Activated CD8-positive, alpha-beta memory T cell treated with anti-CD3 and anti-CD28 coated beads, Interleukin-2, amount 50 U/mL, for 24 hours (primary cell): ENCODE measurements around the gene RAC3.

Experiments
- DNase-seq: peaks from one replicate; pipeline ENCODE4 v3.0.0-alpha.2; 2020; ENCODE audit errors: extremely low read depth

RAC3 gene

GRCh38 chr17:82012640-82013295 is 18.7 kb upstream of the RAC3 start:
- no peak for DNase-seq

DNA sequence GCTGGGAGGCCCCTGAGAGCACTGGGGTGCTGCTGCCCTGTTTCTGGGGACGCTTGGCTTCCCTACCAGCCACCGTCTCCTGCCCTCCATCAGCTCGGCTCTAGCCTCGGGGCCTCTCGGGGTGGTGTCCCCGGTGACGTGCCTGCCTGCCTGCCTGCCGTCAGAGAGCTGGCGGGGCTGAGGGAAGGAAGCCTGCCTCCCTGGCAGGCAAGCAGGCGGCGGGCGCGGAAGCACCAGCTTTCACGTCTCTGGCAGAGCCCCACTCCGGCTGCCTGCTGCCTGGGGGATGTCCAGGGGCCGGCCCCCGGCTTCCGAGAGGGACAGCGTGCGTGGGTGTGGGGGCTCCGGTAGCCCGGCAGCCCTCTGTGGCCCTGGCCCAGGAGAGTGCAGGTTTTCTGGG is 18.1 kb upstream of the RAC3 start:
- no peak for DNase-seq

- no peak for DNase-seq
Observed at GRCh38 chr17:82013772-82014321, 17.6 kb upstream of the RAC3 start.

GRCh38 chr17:82014432-82014831 is 17.0 kb upstream of the RAC3 start:
- no peak for DNase-seq

DNA sequence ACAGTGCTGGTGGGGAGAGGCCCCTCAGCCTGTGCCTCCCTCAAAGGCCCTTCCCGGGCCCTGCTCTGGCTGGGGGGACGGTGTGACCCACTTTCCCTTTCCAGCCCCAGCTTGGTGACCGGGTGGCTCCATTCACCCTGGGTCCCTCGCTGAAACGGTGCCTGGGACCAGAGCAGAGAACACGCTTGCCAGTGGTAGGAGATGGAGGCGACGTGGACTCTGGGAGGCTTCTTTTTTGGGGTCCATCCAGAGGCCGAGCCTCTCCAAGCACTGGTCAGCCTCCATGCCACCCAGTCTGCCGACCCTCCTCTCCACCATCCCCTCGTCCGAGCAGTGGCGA is 16.5 kb upstream of the RAC3 start:
- DNase-seq = no peak

GRCh38 chr17:82015311-82015971 is 16.0 kb upstream of the RAC3 start:
- DNase-seq = no peak

DNA sequence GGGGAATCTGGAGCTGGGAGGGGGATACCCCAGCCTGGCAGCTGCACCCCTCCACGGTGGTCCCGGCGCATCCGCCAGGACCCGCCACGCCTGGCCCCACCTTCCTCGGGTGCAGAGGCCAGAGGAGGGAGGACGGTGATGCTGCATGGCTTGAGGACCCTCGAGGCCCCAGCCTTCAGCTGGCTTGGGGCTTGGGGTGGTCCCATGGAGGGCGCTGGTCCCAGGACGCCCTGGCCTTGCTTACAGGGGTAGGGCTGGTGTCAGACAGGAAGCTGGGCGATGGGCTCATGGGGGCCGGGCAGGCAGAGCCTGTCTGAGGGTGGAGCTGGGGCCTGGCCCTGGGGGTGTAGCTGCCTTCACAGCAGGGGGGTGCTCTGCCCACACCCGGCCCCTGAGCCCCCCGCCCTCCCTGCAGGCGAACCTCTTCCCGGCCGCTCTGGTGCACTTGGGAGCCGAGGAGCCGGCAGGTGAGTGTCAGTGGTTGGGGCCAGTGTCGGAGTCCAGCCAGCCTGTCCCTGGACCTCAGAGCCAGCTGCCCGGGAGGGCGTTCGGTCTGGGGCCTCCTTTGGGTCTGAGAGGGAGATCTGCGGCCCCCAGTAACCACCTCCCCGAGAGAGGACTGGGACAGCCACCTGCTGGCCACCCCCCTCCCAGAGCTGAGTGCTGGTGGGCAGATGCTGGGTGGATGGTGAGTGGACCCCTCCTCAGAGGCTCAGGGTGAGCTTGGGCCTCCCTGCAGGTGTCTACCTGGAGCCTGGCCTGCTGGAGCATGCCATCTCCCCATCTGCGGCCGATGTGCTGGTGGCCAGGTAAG is 15.2 kb upstream of the RAC3 start:
- DNase-seq = no peak

GRCh38 chr17:82016875-82017459 is 14.5 kb upstream of the RAC3 start:
- DNase-seq = no peak

DNA sequence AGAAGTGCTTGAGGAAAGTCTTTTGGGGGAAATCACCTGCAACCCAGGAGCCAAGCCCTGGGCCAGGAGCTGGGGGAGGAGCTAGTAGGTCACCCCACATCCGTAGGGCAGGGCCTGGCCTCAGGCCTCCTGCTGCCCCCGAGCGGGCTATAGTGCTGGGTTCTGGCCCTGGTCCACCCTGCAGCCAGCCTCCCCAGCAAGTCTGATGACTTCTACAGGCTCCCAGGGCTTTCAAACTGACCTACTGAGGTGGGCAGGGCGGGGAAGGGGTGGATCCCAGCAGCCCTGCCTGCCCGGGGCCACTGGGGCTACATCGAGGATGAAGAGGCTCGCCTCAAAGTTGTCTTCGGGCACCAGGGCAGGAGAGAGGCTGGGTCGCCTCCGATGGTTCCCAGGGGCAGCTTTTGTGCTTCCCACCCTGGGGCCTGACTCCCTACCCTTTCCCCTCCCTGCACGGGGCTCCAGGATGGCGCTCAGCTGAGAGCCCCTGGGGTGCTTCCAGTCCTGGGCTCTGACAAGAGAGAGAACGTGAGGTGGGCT is 13.8 kb upstream of the RAC3 start:
- DNase-seq = no peak

DNA sequence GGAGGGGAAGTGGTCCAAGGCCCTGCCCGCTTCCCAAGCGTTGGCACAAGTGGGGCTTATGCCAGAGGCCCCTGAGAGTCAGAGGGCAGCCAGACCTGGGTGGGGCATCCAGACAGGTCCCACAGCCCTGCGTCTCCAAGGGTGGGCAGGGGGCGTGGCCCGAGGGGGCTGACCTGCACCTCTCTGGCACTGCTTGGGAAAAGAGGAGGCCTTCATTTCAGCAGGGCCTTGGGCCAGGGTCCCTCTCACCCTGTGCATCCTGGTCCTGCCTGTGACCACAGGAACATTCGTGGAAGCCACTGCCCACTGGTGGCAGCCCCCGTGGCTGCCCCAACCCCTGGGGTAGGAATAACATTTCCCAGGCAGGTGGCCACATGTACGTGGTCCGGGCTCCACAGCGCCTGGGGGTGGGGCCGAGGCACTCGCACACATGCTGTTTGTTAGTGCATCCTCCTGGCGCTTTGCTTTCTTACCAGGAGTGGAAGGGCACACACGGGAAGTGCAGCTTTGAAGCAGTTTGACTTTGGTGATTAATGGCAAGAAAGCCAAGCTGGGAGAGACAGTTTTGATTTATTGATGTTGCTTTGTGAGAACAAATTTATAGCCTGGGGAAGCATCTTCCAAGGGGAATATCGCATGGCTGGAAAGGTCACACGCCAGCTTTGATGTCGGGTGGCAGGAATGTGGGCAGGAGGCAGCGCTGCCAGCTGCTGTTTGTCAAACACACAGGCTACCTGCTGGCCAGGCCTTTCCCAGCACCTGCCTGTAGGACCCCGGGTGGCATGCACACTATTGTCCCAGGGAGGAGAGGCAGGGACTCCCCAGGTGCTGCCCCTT is 13.1 kb upstream of the RAC3 start:
- DNase-seq = no peak

DNA sequence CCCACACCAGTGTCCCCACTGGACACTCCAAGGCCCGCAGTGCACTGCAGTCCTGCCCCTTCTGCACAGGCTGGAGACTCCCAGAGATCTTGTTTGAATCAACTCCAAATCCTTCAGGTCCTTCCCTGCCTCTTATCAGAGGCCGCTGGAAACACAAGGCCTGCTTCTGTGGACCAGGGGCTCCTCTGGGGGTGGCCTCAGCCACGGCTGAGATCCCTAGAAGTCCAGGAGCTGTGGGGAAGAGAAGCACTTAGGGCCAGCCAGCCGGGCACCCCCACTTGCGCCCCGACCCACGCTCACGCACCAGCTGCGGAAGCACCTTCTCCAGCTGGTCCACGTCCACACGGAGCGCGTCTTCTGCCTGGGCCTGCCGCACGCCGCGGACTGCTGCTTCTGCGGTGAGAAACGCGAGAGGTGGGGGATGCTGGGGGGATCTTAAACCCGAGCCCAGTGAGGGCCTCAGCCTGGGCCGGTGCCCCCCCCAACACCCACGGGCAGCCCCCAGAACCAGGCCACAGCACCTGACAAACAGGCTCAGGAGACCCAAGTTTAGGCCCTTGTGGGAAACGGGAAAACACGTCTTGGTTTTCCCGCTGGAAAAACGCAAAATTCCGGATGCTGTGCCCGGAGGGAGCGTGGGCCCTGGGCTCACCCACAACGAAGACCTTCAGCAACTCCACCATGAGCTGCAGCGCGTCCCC is 12.3 kb upstream of the RAC3 start:
- no peak for DNase-seq

GRCh38 chr17:82019690-82020571 is 11.5 kb upstream of the RAC3 start:
- DNase-seq = no peak

GRCh38 chr17:82020572-82021106 is 10.8 kb upstream of the RAC3 start:
- no peak for DNase-seq

DNA sequence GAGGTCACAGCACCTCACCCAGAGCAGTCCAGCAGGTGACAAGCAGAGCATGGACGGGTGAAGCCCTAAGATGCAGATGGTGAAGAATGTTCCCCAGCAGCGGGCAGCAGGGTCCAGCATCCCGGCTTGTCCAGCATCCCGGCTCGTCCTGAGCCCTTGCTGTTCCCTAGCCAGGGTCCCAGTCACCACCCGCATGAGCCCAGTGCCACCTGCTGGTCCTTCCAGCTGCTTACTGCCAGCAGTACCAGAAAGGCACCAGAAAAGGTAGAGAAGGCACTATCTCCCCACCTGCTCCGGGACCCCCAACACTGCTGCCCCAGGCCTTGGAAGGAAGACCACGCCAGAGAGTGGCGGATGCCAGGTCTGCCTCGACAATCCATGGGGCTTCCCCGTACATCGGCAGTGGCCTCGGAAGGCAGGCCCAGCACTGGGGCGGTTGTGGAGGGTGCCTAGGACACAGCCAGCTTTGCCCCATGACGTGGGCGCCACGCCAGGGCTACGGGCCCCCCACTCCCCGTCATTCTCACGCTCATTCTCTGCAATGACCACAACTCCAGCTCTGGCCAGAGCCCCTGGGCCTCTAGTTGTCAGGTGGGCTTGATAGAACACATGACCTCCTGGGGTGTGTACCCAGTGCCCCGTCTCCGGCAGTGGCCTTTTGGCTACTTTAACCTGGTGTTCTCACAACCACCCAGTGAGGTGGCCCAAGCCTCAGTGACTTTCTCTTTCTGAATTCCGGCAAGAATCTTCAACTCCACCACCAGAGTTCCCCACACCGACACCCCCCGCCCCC is 10.2 kb upstream of the RAC3 start:
- DNase-seq = no peak

- DNase-seq = no peak
Observed at GRCh38 chr17:82021900-82022309, 9.6 kb upstream of the RAC3 start.

DNA sequence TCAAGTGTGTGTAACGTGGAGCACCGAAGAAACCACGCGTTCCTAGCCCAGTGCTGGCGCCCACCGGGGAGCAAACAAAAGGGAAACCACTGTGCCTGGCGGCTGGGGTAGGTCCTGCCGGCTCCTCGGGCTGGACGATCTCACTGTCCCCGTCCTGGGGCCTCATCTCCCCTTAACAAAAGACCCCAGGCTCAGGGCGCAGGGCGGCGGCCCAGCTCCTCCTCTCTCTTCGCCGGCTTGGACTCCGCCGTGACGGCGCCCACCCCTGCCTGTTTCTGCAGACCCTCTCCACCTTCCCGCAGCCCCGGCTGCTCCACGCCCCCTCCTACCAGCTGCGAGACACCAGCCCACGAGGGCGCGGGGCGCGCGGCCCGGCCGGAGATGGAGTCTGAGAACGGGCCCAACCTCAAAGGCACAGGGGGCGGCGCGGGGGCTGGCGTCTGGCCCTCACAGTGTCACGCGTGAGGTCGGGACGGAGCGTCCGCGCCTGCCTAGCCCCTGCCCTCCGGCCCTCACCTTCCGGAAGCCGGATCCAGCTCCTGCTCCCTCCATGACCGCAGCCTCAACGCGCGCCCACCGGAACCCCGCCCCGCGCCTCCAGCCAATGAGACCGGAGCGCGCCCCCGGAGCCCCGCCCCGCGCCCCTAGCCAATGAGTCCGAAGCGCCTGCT is 9.0 kb upstream of the RAC3 start, which contains the start of gene CENPX:
Gene CENPX (minus strand): TSS at position 569 of the 671 bp plus-strand sequence. CDS start 17 bp downstream, at position 552.
- no peak for DNase-seq

GRCh38 chr17:82022981-82023446 is 8.5 kb upstream of the RAC3 start, which contains the start of gene LRRC45:
Gene LRRC45, plus strand, starts transcription at chr17:82023305. Its CDS starts 339 bp downstream, at chr17:82023644.
- DNase-seq = peak; percentile 98
